ENCODE measurements around the gene TRIM67. TPM values are rescaled to one million over a fixed set of nuclear protein-coding genes. Genes with fewer than 3 reads are reported as not detected.

The TRIM67 gene
- total RNA-seq, 1 experiment from 2014 or later, result not detected

DNA sequence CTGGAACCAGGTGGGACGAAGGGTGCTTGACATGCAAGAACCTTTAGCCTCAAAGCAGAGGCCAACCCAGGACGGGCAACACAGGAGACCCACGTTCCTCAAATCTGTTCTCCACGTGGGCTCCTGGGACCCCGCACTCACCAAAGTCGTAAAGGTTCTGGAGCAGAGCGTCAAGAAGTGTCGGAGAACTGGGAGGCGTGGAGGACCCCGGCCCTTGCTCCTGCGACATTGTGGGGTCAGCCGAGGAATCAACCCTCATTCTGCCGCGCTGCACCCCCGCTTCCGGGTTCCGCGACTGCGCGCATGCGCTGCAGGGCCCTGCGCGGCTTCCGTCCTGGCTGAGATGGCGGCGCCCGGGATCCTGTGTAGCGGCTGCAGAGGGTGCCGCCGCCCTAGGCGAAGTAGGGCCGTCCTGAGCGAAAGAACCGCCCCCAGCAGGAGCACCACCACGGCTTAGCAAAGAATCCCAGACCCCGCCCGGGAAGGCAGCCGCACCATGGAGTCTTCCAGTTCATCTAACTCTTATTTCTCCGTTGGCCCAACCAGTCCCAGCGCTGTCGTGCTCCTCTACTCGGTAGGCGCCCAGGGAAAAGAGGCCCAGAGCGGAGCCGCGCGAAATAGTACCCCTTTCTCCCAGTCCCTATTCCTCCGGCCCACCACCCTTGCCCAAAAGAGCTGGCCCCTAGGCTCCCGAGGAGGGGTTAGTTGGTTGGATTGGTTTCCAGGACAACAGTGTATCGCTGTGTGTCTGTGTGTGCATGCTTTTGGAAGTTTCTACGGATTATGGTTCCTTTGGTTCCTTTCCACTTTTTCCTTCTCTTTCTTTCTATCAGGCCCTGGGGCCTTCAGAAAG is 79.3 kb downstream of the TRIM67 start, which contains the start of gene GNPAT:
TSS of gene GNPAT (plus strand) at position 330 of the 853 bp plus-strand sequence. CDS start at position 497, 167 bp downstream.
- no peaks in the 10 kb centered on the region for H3K27me3 Mint-ChIP-seq (ENCODE audit: low read depth)
- DNase-seq (ENCODE audit: low spot score) (peak; percentile 88), ATAC-seq (peak; percentile 93)
- POLR2A ChIA-PET, result no interaction called here
- CTCF ChIA-PET, result interaction anchor here (1.2 kb wide), 2 partner anchors 9 to 97 kb away, joined by 3 read pairs; partner anchors contain the start of genes EXOC8 and SPRTN
- H3K4me1 Mint-ChIP-seq, result peaks cover 15% of the 10 kb centered on the region
- H3K9me3 Mint-ChIP-seq, result no peaks in the 10 kb centered on the region
- H3K4me3 Mint-ChIP-seq, result peak within 1 kb of the TSS; percentile 96
- H3K36me3 Mint-ChIP-seq, result peaks cover 9% of the 10 kb centered on the region
- H3K27ac Mint-ChIP-seq, result peak within 1 kb of the TSS; percentile 86
- no peak for TF ChIP-seq HMGA2 (CRISPR knock-in tag; IDR thresholded peaks at IDR 0.05)
- TF ChIP-seq, protein P1, sequence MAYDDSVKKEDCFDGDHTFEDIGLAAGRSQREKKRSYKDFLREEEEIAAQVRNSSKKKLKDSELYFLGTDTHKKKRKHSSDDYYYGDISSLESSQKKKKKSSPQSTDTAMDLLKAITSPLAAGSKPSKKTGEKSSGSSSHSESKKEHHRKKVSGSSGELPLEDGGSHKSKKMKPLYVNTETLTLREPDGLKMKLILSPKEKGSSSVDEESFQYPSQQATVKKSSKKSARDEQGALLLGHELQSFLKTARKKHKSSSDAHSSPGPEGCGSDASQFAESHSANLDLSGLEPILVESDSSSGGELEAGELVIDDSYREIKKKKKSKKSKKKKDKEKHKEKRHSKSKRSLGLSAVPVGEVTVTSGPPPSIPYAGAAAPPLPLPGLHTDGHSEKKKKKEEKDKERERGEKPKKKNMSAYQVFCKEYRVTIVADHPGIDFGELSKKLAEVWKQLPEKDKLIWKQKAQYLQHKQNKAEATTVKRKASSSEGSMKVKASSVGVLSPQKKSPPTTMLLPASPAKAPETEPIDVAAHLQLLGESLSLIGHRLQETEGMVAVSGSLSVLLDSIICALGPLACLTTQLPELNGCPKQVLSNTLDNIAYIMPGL (CRISPR knock-in tag; IDR thresholded peaks at IDR 0.05), result 0 out of 2 replicates have a peak, but pooled peaks have one; percentile 23
- no peak for TF ChIP-seq ATF2 (CRISPR knock-in tag; IDR thresholded peaks at IDR 0.05; ENCODE audit: borderline replicate concordance, low read depth)
- TF ChIP-seq, protein P2, sequence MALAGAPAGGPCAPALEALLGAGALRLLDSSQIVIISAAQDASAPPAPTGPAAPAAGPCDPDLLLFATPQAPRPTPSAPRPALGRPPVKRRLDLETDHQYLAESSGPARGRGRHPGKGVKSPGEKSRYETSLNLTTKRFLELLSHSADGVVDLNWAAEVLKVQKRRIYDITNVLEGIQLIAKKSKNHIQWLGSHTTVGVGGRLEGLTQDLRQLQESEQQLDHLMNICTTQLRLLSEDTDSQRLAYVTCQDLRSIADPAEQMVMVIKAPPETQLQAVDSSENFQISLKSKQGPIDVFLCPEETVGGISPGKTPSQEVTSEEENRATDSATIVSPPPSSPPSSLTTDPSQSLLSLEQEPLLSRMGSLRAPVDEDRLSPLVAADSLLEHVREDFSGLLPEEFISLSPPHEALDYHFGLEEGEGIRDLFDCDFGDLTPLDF (CRISPR knock-in tag; IDR thresholded peaks at IDR 0.05), result no peak
- TF ChIP-seq, protein P3, sequence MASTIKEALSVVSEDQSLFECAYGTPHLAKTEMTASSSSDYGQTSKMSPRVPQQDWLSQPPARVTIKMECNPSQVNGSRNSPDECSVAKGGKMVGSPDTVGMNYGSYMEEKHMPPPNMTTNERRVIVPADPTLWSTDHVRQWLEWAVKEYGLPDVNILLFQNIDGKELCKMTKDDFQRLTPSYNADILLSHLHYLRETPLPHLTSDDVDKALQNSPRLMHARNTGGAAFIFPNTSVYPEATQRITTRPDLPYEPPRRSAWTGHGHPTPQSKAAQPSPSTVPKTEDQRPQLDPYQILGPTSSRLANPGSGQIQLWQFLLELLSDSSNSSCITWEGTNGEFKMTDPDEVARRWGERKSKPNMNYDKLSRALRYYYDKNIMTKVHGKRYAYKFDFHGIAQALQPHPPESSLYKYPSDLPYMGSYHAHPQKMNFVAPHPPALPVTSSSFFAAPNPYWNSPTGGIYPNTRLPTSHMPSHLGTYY (CRISPR knock-in tag; IDR thresholded peaks at IDR 0.05), result no peak
- TF ChIP-seq MYBL2 (CRISPR knock-in tag; IDR thresholded peaks at IDR 0.05), result peak; percentile 68; the same call in 1 of the 2 replicates
- TF ChIP-seq CREB1 (CRISPR knock-in tag; IDR thresholded peaks at IDR 0.05), result 0 out of 2 replicates have a peak, but pooled peaks have one; percentile 15
- TF ChIP-seq TEAD1 (CRISPR knock-in tag; IDR thresholded peaks at IDR 0.05), result peak; percentile 73; the same call in 1 of the 2 replicates
- TF ChIP-seq ELF4 (CRISPR knock-in tag; IDR thresholded peaks at IDR 0.05; ENCODE audit: low read depth), result no peak
- TF ChIP-seq, protein P4, sequence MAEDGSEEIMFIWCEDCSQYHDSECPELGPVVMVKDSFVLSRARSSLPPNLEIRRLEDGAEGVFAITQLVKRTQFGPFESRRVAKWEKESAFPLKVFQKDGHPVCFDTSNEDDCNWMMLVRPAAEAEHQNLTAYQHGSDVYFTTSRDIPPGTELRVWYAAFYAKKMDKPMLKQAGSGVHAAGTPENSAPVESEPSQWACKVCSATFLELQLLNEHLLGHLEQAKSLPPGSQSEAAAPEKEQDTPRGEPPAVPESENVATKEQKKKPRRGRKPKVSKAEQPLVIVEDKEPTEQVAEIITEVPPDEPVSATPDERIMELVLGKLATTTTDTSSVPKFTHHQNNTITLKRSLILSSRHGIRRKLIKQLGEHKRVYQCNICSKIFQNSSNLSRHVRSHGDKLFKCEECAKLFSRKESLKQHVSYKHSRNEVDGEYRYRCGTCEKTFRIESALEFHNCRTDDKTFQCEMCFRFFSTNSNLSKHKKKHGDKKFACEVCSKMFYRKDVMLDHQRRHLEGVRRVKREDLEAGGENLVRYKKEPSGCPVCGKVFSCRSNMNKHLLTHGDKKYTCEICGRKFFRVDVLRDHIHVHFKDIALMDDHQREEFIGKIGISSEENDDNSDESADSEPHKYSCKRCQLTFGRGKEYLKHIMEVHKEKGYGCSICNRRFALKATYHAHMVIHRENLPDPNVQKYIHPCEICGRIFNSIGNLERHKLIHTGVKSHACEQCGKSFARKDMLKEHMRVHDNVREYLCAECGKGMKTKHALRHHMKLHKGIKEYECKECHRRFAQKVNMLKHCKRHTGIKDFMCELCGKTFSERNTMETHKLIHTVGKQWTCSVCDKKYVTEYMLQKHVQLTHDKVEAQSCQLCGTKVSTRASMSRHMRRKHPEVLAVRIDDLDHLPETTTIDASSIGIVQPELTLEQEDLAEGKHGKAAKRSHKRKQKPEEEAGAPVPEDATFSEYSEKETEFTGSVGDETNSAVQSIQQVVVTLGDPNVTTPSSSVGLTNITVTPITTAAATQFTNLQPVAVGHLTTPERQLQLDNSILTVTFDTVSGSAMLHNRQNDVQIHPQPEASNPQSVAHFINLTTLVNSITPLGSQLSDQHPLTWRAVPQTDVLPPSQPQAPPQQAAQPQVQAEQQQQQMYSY (CRISPR knock-in tag; IDR thresholded peaks at IDR 0.05), result no peak
- TF ChIP-seq, protein P5, sequence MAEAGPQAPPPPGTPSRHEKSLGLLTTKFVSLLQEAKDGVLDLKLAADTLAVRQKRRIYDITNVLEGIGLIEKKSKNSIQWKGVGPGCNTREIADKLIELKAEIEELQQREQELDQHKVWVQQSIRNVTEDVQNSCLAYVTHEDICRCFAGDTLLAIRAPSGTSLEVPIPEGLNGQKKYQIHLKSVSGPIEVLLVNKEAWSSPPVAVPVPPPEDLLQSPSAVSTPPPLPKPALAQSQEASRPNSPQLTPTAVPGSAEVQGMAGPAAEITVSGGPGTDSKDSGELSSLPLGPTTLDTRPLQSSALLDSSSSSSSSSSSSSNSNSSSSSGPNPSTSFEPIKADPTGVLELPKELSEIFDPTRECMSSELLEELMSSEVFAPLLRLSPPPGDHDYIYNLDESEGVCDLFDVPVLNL (CRISPR knock-in tag; IDR thresholded peaks at IDR 0.05; ENCODE audit: borderline replicate concordance, low read depth), result no peak
- no peak for TF ChIP-seq SOX15 (CRISPR knock-in tag; IDR thresholded peaks at IDR 0.05)
- no peak for TF ChIP-seq NR2C2 (CRISPR knock-in tag; IDR thresholded peaks at IDR 0.05)
- TF ChIP-seq TCF7 (CRISPR knock-in tag; IDR thresholded peaks at IDR 0.05; ENCODE audit: low read depth), result no peak
- peak; percentile 35; the same call in 1 of the 2 replicates for TF ChIP-seq ZNF232 (CRISPR knock-in tag; IDR thresholded peaks at IDR 0.05)
- no peak for TF ChIP-seq ZNF263 (CRISPR knock-in tag; IDR thresholded peaks at IDR 0.05; ENCODE audit: low read depth)
- no peak for TF ChIP-seq ZNF138 (CRISPR knock-in tag; conservative IDR thresholded peaks at IDR 0.05)
- no peak for TF ChIP-seq NR1H2 (CRISPR knock-in tag; IDR thresholded peaks at IDR 0.05)
- TF ChIP-seq, protein P6, sequence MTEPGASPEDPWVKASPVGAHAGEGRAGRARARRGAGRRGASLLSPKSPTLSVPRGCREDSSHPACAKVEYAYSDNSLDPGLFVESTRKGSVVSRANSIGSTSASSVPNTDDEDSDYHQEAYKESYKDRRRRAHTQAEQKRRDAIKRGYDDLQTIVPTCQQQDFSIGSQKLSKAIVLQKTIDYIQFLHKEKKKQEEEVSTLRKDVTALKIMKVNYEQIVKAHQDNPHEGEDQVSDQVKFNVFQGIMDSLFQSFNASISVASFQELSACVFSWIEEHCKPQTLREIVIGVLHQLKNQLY (CRISPR knock-in tag; IDR thresholded peaks at IDR 0.05), result no peak
- no peak for TF ChIP-seq ATF1 (CRISPR knock-in tag; IDR thresholded peaks at IDR 0.05)
- no peak for TF ChIP-seq ZNF121 (CRISPR knock-in tag; IDR thresholded peaks at IDR 0.05)
- TF ChIP-seq RORB (CRISPR knock-in tag; IDR thresholded peaks at IDR 0.05), result no peak
- no peak for TF ChIP-seq FOXJ3 (CRISPR knock-in tag; IDR thresholded peaks at IDR 0.05; ENCODE audit: borderline replicate concordance)
